ENCODE results near the gene ADH5.

The ADH5 gene

GRCh38 chr4:99131378-99131777 lies 42.8 kb upstream of the ADH5 start:
- Histone ChIP-seq H3K4me1 (ENCODE audit: low read length) (no peaks in the 10 kb centered on the region), H3K36me3 (replicated peaks; ENCODE audit: low read depth, low read length) (no peaks in the 10 kb centered on the region), H3K9me3 (ENCODE audit: insufficient read depth, low read length) (no peaks in the 10 kb centered on the region), H3K27me3 (ENCODE audit: low read depth, low read length) (no peaks in the 10 kb centered on the region), H4K20me1 (ENCODE audit: insufficient read depth, low read length) (no peaks in the 10 kb centered on the region), H3K4me3 (ENCODE audit: low read length) (no peak overlapping the region), H2AFZ (ENCODE audit: low read depth, low read length) (no peak overlapping the region), H3K9ac (ENCODE audit: low read length) (no peak overlapping the region), H3K27ac (ENCODE audit: low read length) (no peak overlapping the region), H3K79me2 (ENCODE audit: low read length) (no peaks in the 10 kb centered on the region), H3K4me2 (ENCODE audit: low read length) (no peak overlapping the region)
- TF ChIP-seq EZH2phosphoT487 (IDR thresholded peaks at IDR 0.05; ENCODE audit: low read depth) (no peak), CTCF (IDR thresholded peaks at IDR 0.05; ENCODE audit: low read depth, low read length) (no peak)

DNA sequence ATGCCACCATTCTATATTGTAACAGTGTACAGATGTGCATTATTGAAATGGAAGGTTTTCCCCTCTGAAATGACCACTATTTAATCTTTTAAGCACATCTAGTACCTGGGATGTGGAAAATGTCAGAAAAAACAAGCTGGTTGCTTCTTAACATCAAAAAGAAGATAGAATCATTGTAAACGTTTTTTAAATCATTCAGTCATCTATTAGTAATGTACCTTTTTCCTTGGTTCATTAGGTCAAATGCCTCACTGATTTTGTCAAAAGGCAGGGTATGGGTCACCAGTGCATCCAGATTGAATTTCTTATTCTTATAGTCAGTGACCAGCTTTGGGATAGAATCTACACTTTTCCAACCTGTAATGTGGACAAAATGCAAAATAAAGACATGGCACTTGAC lies 37.8 kb upstream of the ADH5 start:
- no peak for TF ChIP-seq CTCF (IDR thresholded peaks at IDR 0.05; ENCODE audit: low read depth, low read length)
- TF ChIP-seq EZH2phosphoT487 (IDR thresholded peaks at IDR 0.05; ENCODE audit: low read depth), result no peak
- Histone ChIP-seq H3K79me2 (ENCODE audit: low read length) (no peaks in the 10 kb centered on the region), H3K4me1 (ENCODE audit: low read length) (no peaks in the 10 kb centered on the region), H3K36me3 (replicated peaks; ENCODE audit: low read depth, low read length) (no peaks in the 10 kb centered on the region), H4K20me1 (ENCODE audit: insufficient read depth, low read length) (no peaks in the 10 kb centered on the region), H2AFZ (ENCODE audit: low read depth, low read length) (no peak overlapping the region), H3K27ac (ENCODE audit: low read length) (no peak overlapping the region), H3K9me3 (ENCODE audit: insufficient read depth, low read length) (no peaks in the 10 kb centered on the region), H3K4me3 (ENCODE audit: low read length) (no peak overlapping the region), H3K4me2 (ENCODE audit: low read length) (no peak overlapping the region), H3K9ac (ENCODE audit: low read length) (no peak overlapping the region), H3K27me3 (ENCODE audit: low read depth, low read length) (no peaks in the 10 kb centered on the region)

DNA sequence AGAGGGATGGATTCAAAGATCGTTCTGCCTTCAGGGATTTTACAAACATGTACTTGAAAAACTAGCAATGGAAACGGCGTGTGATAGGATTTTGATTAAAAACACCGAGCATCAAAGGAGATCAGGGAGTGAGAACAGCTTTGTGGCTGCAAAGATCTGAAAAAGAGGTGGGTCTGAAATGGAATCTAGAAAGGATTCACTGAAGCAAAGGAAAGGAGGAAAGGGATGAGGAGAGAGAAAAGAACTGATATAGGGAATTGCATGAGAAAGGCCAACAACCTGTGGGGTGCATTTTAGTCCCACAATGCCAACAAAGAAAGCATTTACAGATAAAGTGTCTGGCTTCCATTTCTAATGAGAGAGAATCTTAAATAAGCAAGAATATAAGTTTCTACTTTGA lies 32.4 kb upstream of the ADH5 start:
- Histone ChIP-seq H3K9ac (ENCODE audit: low read length) (no peak overlapping the region), H3K27ac (ENCODE audit: low read length) (no peak overlapping the region), H2AFZ (ENCODE audit: low read depth, low read length) (no peak overlapping the region), H3K79me2 (ENCODE audit: low read length) (no peaks in the 10 kb centered on the region), H3K36me3 (replicated peaks; ENCODE audit: low read depth, low read length) (no peaks in the 10 kb centered on the region), H3K4me1 (ENCODE audit: low read length) (no peaks in the 10 kb centered on the region), H3K4me3 (ENCODE audit: low read length) (no peak overlapping the region), H4K20me1 (ENCODE audit: insufficient read depth, low read length) (no peaks in the 10 kb centered on the region), H3K27me3 (ENCODE audit: low read depth, low read length) (no peaks in the 10 kb centered on the region), H3K9me3 (ENCODE audit: insufficient read depth, low read length) (no peaks in the 10 kb centered on the region), H3K4me2 (ENCODE audit: low read length) (no peak overlapping the region)
- TF ChIP-seq CTCF (IDR thresholded peaks at IDR 0.05; ENCODE audit: low read depth, low read length), result no peak
- TF ChIP-seq EZH2phosphoT487 (IDR thresholded peaks at IDR 0.05; ENCODE audit: low read depth), result no peak

GRCh38 chr4:99120501-99120900 lies 31.9 kb upstream of the ADH5 start:
- TF ChIP-seq EZH2phosphoT487 (IDR thresholded peaks at IDR 0.05; ENCODE audit: low read depth), result no peak
- no peak for TF ChIP-seq CTCF (IDR thresholded peaks at IDR 0.05; ENCODE audit: low read depth, low read length)
- Histone ChIP-seq H3K79me2 (ENCODE audit: low read length) (no peaks in the 10 kb centered on the region), H3K9ac (ENCODE audit: low read length) (no peak overlapping the region), H3K4me3 (ENCODE audit: low read length) (no peak overlapping the region), H2AFZ (ENCODE audit: low read depth, low read length) (no peak overlapping the region), H3K36me3 (replicated peaks; ENCODE audit: low read depth, low read length) (no peaks in the 10 kb centered on the region), H3K27ac (ENCODE audit: low read length) (no peak overlapping the region), H3K9me3 (ENCODE audit: insufficient read depth, low read length) (no peaks in the 10 kb centered on the region), H3K27me3 (ENCODE audit: low read depth, low read length) (no peaks in the 10 kb centered on the region), H4K20me1 (ENCODE audit: insufficient read depth, low read length) (no peaks in the 10 kb centered on the region), H3K4me1 (ENCODE audit: low read length) (no peaks in the 10 kb centered on the region), H3K4me2 (ENCODE audit: low read length) (no peak overlapping the region)
